HG02571 (cell line): ENCODE results near the gene ZNF629.

ENCODE experiments used
- ATAC-seq: cut with Tn5 transposase; IDR thresholded peaks from one replicate; pipeline ENCODE4 v1.9.1; 2021; ENCODE audit warnings: mild to moderate bottlenecking, moderate library complexity; ENCODE audit not compliant: unreplicated experiment

The ZNF629 gene

GRCh38 chr16:30748634-30749445 is 38.2 kb downstream of the ZNF629 start:
- ATAC-seq = peak; percentile 11

DNA sequence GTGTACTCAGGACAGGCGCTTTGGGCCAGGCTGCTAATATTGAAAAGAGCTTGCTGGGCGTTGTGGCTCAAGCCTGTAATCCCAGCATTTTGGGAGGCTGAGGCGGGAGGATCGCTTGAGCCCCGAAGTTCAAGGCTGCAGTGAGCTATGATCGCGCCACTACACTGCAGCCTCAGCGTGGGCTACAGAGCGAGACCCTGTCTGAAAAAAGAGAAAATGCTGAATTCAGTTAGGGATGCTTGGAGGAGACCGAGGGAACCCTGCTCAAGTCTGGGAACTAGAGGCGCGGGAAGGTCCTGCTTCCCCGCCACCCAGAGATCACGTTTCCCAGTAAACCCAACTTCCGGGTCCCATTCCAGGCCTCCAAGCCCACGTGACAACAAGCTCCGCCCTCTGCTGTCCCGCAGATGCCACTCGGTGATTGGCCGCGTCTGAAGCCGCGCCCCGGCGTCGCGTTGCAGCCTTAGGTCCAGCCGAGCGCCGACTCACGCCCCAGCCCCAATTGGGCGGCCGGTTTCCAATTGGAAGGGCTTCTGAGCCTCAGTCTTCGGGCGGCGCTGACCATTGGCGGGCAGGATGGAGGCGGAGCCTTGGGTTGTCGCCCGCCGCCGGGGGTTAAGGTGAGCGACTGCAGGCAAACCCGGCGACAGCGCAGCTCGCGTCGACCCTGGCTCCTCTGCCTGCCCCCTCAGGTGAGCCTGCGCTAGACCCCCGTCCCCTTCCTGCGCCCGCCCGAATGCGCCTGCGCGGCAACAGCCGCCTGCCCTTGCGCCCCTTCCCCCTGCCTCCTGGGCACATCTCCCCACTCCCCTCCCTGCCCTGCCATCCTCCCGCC is 39.0 kb downstream of the ZNF629 start, which contains the start of gene PHKG2:
TSS of gene PHKG2 (plus strand) at position 627 of the 835 bp plus-strand sequence. CDS start 396 bp downstream, outside the sequence.
- peak; percentile 95 for ATAC-seq

GRCh38 chr16:30747331-30747730 is 39.7 kb downstream of the ZNF629 start:
- ATAC-seq = no peak

- ATAC-seq = no peak
Observed at GRCh38 chr16:30746638-30747175, 40.3 kb downstream of the ZNF629 start.

- no peak for ATAC-seq
Observed at GRCh38 chr16:30745082-30745481, 41.9 kb downstream of the ZNF629 start.

GRCh38 chr16:30744183-30744582 is 42.8 kb downstream of the ZNF629 start:
- no peak for ATAC-seq

DNA sequence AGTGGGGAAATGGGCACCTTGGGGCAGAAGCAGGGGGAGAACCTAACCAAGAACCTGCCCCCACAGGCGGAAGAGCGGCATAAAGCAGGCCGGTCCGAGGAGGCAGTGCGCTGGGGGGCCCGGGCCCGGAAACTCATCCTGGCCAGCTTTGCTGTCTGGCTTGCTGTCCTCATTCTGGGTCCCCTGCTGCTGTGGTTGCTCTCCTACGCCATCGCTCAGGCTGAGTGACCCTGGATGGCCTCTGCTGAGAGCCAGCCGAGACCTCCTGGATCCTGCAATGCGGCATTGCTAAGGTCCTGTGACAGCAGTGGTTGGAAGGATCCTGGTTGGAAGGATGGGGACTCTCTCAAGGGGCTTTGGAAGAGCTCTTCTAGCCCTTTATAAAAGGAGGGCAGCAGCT is 43.3 kb downstream of the ZNF629 start:
- ATAC-seq = no peak

GRCh38 chr16:30741461-30741914 is 45.5 kb downstream of the ZNF629 start:
- no peak for ATAC-seq

DNA sequence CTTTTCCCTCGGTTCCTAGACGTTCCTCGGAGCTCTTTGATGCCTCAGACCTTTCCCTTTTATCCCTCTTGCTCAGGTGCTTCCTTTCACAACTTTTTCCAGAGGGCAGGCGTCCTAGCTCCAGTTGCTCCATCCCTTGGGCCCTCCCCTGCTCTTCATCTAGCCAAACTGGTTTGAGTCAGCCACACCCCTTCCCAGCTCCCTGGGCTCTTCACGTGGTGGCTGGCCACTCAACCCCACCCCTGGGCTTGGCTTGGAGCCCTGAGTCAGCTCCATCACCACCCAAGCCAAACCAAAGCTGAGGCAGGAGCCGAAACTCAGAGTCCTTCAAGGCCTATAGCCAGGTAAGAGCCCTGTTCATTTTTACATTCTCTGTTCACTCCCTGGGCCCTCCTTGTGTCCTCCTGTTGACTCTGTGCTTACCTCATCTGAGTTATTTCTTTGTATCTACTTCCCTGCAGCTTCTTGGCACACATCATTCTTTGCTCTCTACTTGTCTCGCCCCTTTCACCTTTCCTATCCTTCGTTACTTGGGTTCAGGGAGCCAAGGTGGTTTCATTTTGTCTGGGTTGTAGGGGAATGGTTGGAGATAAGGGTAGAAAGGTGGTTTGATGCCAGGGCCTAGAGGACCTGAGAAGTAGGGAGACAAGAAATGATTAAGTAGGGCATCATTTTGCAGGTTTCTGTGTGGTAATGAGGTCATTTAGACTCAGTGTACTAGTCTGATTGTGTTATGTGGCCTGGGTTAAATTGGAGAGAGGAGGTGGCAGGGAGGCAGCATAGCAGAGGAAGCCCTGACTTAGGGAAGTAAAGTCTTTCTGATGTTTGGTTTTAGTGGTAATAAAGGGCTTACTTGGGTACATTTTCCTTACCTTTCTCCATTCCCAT is 46.4 kb downstream of the ZNF629 start:
- no peak for ATAC-seq

DNA sequence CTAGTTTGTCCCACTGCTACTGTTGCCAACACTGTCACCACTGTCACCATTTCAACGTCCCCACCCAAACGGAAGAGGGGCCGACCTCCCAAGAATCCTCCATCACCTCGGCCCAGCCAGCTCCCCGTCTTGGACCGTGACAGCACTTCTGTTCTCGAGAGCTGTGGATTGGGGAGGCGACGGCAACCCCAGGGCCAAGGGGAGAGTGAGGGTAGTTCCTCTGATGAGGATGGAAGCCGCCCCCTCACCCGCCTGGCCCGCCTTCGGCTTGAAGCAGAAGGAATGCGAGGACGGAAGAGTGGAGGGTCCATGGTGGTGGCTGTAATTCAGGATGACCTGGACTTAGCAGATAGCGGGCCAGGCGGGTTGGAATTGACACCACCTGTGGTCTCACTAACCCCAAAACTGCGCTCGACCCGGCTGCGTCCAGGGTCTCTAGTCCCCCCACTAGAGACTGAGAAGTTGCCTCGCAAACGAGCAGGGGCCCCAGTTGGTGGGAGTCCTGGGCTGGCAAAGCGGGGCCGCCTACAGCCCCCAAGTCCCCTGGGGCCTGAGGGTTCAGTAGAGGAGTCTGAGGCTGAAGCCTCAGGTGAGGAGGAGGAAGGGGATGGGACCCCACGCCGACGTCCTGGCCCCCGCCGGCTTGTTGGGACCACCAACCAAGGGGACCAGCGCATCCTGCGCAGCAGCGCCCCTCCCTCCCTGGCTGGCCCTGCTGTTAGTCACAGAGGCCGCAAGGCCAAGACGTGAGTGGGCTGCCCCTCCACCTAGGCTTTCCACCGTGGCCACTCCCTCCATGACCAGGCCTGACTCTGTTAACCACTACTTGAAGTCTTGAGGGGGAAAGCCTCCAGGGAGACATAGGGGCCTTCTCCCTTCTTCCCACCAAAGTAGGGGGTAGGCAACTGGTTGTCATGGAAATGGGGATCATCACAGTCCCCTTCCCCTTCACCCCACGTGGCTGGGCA is 47.7 kb downstream of the ZNF629 start:
- ATAC-seq = no peak

GRCh38 chr16:30737794-30738648 is 49.0 kb downstream of the ZNF629 start:
- no peak for ATAC-seq

DNA sequence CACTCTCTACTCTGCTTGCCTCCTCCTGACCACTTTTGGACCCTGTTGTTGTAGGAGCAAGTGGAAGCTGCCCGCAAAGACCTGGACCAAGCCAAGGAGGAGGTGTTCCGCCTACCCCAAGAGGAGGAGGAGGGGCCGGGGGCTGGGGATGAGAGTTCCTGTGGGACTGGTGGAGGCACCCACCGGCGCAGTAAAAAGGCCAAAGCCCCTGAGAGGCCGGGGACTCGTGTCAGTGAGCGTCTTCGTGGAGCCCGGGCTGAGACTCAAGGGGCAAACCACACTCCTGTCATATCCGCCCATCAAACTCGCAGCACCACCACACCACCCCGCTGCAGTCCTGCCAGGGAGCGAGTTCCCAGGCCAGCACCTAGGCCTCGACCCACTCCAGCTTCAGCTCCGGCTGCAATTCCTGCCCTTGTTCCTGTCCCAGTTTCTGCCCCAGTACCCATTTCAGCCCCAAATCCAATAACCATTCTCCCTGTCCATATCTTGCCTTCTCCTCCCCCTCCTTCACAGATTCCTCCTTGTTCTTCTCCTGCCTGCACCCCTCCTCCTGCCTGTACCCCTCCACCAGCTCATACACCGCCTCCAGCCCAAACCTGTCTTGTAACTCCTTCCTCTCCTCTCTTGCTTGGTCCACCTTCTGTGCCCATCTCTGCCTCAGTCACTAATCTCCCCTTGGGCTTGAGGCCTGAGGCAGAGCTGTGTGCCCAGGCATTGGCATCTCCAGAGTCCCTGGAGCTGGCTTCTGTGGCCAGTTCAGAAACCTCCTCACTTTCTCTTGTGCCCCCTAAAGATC is 49.8 kb downstream of the ZNF629 start:
- ATAC-seq = no peak

- ATAC-seq = no peak
Observed at GRCh38 chr16:30731411-30731810, 55.6 kb downstream of the ZNF629 start.

DNA sequence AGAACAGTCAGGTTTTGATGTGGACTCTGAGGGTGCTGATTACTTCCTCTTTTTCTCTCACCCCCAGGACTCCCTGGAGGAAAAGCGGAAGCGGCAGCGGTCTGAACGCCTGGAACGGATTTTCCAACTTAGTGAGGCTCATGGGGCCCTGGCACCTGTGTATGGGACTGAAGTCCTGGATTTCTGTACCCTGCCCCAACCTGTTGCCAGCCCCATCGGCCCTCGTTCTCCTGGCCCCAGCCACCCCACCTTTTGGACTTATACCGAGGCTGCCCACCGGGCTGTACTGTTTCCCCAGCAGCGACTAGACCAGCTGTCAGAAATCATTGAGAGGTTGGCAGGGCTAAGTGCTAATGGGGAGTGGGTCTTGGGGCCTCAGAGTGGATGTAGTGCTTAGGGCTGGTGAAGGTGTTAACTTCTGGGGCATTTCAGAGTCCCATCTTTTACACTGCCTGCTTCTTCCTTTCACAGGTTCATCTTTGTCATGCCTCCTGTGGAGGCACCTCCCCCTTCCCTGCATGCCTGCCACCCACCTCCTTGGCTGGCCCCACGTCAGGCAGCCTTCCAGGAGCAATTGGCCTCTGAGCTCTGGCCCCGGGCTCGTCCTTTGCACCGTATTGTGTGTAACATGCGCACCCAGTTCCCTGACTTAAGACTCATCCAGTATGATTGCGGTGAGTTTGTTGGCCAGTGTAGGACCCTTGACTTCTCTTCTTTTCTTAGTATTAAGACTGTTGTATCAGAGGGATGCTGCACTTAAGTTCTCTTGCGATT is 57.9 kb downstream of the ZNF629 start:
- no peak for ATAC-seq
